Measurements from ENCODE around the gene TMEM120B.

TMEM120B gene

DNA sequence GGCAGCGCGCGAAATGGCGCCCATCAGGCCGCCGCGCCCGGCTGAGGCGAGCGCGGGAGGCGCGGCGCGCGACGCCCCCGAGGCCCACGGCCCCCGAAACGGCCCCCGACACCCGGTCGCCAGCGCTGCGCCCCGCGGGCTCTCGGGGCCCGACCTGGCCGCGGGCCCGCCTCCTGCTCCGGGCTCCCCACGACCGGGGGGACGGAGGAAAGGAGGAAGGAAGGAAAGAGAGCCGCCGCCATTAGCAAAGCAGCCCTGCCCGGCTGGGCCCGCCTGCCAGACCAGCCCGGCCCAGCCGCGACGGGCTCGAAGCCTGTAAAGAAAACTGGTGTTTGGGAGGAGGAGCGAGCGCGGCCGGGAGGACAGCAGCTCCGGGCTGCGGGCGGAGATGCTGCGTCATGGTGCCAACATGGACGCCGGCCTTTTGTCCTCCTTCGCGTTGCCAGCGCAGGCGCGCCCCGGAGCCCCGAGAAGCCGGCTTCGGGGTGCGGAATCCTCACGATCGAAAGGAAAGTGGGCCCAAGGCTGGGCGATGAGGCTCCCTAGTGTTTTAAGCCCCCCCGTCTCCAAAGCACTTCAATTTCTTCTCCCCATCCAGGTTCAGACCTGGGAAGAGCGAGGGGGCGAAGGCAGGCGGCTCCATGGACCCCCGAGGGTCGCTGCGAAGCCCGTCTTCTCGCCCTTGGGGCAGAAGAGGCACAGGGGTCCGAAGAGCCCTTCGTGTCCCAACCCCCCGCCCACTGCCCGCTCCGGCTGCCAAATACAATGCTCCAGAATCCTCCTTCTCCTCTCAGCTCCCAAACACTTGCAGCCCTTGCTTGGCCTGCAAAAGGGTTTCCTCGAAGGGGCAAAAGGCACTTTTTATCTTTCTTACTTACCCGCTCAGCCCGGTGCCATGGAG, 88.4 kb downstream of the TMEM120B start (continued):
- TF ChIP-seq, protein P1, sequence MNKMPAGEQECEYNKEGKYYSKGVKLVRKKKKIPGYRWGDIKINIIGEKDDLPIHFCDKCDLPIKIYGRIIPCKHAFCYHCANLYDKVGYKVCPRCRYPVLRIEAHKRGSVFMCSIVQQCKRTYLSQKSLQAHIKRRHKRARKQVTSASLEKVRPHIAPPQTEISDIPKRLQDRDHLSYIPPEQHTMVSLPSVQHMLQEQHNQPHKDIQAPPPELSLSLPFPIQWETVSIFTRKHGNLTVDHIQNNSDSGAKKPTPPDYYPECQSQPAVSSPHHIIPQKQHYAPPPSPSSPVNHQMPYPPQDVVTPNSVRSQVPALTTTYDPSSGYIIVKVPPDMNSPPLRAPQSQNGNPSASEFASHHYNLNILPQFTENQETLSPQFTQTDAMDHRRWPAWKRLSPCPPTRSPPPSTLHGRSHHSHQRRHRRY (tag by site-specific recombination; IDR thresholded peaks at IDR 0.05) = no peak
- TF ChIP-seq ZNF621 (tag by site-specific recombination; IDR thresholded peaks at IDR 0.05) (no peak), ZSCAN30 (tag by site-specific recombination; IDR thresholded peaks at IDR 0.05) (peak; percentile 66), ZNF629 (tag by site-specific recombination; IDR thresholded peaks at IDR 0.05) (peak; percentile 56), ZNF223 (tag by site-specific recombination; IDR thresholded peaks at IDR 0.05) (no peak), ZNF701 (tag by site-specific recombination; IDR thresholded peaks at IDR 0.05) (no peak), ZNF155 (tag by site-specific recombination; IDR thresholded peaks at IDR 0.05) (no peak), SP3 (tag by site-specific recombination; IDR thresholded peaks at IDR 0.05) (0 out of 2 replicates have a peak, but pooled peaks have one; percentile 55), BCL11B (tag by site-specific recombination; IDR thresholded peaks at IDR 0.05; ENCODE audit: low read depth) (no peak), ZNF610 (tag by site-specific recombination; IDR thresholded peaks at IDR 0.05; ENCODE audit: borderline replicate concordance) (no peak), ZNF544 (tag by site-specific recombination; IDR thresholded peaks at IDR 0.05) (no peak), ZNF133 (tag by site-specific recombination; IDR thresholded peaks at IDR 0.05) (no peak), IKZF3 (tag by site-specific recombination; IDR thresholded peaks at IDR 0.05) (no peak), ZFP37 (tag by site-specific recombination; IDR thresholded peaks at IDR 0.05) (no peak), OVOL3 (tag by site-specific recombination; IDR thresholded peaks at IDR 0.05) (no peak), ZBTB20 (tag by site-specific recombination; IDR thresholded peaks at IDR 0.05) (peak; percentile 65)
- TF ChIP-seq, protein P2, sequence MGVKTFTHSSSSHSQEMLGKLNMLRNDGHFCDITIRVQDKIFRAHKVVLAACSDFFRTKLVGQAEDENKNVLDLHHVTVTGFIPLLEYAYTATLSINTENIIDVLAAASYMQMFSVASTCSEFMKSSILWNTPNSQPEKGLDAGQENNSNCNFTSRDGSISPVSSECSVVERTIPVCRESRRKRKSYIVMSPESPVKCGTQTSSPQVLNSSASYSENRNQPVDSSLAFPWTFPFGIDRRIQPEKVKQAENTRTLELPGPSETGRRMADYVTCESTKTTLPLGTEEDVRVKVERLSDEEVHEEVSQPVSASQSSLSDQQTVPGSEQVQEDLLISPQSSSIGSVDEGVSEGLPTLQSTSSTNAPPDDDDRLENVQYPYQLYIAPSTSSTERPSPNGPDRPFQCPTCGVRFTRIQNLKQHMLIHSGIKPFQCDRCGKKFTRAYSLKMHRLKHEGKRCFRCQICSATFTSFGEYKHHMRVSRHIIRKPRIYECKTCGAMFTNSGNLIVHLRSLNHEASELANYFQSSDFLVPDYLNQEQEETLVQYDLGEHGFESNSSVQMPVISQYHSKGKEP (tag by site-specific recombination; IDR thresholded peaks at IDR 0.05) = no peak
- TF ChIP-seq, protein P3, sequence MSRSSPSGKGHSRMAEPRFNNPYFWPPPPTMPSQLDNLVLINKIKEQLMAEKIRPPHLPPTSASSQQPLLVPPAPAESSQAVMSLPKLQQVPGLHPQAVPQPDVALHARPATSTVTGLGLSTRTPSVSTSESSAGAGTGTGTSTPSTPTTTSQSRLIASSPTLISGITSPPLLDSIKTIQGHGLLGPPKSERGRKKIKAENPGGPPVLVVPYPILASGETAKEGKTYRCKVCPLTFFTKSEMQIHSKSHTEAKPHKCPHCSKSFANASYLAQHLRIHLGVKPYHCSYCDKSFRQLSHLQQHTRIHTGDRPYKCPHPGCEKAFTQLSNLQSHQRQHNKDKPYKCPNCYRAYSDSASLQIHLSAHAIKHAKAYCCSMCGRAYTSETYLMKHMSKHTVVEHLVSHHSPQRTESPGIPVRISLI (tag by site-specific recombination; IDR thresholded peaks at IDR 0.05) = no peak
- TF ChIP-seq, protein P4, sequence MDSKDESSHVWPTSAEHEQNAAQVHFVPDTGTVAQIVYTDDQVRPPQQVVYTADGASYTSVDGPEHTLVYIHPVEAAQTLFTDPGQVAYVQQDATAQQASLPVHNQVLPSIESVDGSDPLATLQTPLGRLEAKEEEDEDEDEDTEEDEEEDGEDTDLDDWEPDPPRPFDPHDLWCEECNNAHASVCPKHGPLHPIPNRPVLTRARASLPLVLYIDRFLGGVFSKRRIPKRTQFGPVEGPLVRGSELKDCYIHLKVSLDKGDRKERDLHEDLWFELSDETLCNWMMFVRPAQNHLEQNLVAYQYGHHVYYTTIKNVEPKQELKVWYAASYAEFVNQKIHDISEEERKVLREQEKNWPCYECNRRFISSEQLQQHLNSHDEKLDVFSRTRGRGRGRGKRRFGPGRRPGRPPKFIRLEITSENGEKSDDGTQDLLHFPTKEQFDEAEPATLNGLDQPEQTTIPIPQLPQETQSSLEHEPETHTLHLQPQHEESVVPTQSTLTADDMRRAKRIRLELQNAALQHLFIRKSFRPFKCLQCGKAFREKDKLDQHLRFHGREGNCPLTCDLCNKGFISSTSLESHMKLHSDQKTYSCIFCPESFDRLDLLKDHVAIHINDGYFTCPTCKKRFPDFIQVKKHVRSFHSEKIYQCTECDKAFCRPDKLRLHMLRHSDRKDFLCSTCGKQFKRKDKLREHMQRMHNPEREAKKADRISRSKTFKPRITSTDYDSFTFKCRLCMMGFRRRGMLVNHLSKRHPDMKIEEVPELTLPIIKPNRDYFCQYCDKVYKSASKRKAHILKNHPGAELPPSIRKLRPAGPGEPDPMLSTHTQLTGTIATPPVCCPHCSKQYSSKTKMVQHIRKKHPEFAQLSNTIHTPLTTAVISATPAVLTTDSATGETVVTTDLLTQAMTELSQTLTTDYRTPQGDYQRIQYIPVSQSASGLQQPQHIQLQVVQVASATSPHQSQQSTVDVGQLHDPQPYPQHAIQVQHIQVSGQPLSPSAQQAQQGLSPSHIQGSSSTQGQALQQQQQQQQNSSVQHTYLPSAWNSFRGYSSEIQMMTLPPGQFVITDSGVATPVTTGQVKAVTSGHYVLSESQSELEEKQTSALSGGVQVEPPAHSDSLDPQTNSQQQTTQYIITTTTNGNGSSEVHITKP (tag by site-specific recombination; IDR thresholded peaks at IDR 0.05) = no peak
- TF ChIP-seq, protein P5, sequence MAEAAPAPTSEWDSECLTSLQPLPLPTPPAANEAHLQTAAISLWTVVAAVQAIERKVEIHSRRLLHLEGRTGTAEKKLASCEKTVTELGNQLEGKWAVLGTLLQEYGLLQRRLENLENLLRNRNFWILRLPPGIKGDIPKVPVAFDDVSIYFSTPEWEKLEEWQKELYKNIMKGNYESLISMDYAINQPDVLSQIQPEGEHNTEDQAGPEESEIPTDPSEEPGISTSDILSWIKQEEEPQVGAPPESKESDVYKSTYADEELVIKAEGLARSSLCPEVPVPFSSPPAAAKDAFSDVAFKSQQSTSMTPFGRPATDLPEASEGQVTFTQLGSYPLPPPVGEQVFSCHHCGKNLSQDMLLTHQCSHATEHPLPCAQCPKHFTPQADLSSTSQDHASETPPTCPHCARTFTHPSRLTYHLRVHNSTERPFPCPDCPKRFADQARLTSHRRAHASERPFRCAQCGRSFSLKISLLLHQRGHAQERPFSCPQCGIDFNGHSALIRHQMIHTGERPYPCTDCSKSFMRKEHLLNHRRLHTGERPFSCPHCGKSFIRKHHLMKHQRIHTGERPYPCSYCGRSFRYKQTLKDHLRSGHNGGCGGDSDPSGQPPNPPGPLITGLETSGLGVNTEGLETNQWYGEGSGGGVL (tag by site-specific recombination; IDR thresholded peaks at IDR 0.05) = no peak
- TF ChIP-seq, protein P6, sequence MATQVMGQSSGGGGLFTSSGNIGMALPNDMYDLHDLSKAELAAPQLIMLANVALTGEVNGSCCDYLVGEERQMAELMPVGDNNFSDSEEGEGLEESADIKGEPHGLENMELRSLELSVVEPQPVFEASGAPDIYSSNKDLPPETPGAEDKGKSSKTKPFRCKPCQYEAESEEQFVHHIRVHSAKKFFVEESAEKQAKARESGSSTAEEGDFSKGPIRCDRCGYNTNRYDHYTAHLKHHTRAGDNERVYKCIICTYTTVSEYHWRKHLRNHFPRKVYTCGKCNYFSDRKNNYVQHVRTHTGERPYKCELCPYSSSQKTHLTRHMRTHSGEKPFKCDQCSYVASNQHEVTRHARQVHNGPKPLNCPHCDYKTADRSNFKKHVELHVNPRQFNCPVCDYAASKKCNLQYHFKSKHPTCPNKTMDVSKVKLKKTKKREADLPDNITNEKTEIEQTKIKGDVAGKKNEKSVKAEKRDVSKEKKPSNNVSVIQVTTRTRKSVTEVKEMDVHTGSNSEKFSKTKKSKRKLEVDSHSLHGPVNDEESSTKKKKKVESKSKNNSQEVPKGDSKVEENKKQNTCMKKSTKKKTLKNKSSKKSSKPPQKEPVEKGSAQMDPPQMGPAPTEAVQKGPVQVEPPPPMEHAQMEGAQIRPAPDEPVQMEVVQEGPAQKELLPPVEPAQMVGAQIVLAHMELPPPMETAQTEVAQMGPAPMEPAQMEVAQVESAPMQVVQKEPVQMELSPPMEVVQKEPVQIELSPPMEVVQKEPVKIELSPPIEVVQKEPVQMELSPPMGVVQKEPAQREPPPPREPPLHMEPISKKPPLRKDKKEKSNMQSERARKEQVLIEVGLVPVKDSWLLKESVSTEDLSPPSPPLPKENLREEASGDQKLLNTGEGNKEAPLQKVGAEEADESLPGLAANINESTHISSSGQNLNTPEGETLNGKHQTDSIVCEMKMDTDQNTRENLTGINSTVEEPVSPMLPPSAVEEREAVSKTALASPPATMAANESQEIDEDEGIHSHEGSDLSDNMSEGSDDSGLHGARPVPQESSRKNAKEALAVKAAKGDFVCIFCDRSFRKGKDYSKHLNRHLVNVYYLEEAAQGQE (tag by site-specific recombination; IDR thresholded peaks at IDR 0.05) = peak; percentile 19; the same call in 1 of the 2 replicates
- TF ChIP-seq, protein P7, sequence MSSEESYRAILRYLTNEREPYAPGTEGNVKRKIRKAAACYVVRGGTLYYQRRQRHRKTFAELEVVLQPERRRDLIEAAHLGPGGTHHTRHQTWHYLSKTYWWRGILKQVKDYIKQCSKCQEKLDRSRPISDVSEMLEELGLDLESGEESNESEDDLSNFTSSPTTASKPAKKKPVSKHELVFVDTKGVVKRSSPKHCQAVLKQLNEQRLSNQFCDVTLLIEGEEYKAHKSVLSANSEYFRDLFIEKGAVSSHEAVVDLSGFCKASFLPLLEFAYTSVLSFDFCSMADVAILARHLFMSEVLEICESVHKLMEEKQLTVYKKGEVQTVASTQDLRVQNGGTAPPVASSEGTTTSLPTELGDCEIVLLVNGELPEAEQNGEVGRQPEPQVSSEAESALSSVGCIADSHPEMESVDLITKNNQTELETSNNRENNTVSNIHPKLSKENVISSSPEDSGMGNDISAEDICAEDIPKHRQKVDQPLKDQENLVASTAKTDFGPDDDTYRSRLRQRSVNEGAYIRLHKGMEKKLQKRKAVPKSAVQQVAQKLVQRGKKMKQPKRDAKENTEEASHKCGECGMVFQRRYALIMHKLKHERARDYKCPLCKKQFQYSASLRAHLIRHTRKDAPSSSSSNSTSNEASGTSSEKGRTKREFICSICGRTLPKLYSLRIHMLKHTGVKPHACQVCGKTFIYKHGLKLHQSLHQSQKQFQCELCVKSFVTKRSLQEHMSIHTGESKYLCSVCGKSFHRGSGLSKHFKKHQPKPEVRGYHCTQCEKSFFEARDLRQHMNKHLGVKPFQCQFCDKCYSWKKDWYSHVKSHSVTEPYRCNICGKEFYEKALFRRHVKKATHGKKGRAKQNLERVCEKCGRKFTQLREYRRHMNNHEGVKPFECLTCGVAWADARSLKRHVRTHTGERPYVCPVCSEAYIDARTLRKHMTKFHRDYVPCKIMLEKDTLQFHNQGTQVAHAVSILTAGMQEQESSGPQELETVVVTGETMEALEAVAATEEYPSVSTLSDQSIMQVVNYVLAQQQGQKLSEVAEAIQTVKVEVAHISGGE (tag by site-specific recombination; conservative IDR thresholded peaks at IDR 0.05; ENCODE audit: low read depth) = no peak

All from HEK293 (cell line).